ENCODE data around the gene SORCS3. TPM values are rescaled to one million over a fixed set of nuclear protein-coding genes. Genes with fewer than 3 reads are reported as not detected.

Gene SORCS3
- total RNA-seq, 1 donor from 2014 or later = 0.06 TPM

DNA sequence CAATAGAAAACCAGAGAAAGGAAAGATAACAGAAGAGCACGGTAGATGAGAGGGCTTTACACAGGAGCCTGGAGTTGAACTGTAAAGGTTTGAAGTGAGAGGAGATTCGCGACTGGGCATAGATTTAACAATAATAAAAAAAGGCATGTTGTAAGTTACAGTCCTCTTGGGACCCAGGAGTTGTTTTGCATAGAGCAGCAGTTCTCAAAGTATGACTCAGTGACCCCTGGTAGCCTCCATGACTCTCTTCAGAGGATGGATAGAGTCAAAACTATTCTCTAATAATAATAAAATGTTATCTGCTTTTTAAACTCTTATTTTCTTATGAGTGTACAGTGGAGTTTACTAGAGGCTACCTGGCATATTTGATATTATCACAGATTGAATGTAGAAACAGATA, 262.3 kb downstream of the SORCS3 start:
- DNase-seq (ENCODE audit: extremely low read depth, low read depth, low spot score) = no peak

DNA sequence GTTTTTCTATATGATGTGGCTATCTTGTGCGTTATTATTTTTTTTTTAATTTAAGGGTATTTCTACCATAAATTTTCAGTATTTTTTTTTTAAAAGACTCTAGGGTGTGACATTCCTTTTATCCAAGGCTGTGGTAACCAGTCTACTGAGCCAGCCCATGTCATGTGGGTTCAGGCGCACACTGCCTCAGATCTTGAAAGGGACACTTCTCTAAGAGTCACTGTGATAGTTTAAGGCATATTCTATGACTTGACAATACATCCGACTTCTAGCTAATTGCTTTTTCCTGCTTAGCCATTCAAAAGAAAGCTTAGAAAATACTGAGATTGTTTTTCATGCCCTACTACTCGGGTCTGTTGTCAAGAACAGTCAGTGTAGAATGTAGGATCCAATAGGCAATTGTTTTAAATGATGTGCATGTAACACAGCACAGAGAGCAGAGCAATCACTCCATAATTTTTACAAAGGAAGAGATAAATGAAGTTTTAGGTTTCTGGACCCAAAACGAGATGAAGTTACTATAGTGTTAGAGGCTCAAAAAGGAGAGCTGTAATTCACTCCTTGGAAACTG, 263.7 kb downstream of the SORCS3 start:
- DNase-seq (ENCODE audit: extremely low read depth, low read depth, low spot score) = no peak

DNA sequence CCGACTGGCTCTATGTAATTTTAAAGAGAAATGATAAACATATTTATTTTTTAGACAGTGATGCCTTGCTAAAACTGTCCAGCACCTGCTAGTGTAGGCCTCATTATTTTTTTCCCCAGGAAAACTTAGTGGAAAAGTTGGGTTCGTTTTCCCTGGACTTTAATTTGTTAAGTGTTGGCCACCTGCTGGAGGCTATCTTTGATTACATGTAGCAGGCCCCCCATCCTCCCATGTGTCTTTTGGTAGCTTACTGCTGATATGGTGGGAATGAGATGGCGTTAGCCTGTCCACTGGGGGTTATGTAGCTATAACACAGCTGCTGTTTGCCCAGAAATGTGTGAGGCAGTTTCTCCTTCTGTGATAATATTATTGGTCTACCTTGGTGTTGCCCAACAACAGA, 265.0 kb downstream of the SORCS3 start:
- DNase-seq (ENCODE audit: extremely low read depth, low read depth, low spot score) = no peak

GRCh38 chr10:104907521-104907920, 266.4 kb downstream of the SORCS3 start:
- DNase-seq (ENCODE audit: extremely low read depth, low read depth, low spot score) = no peak

DNA sequence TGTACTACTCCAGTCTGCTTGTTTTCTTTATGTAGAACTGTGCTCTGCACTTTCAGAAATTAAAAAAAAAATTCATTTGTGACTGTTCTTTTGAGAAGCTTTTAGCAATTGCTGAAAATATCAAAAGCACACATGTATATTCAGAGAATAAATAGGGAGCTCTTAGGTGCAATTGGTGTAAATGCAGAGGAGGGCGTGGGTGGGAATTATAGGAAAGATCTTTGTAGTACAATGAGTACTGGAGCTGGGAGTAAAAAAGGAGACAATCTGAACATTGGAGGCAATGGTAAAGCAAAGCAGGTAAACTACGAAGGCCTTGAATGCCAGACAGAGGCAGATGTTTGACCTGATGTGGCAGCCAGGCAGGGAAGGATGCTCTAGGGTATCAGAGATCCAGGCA, 267.5 kb downstream of the SORCS3 start:
- DNase-seq (ENCODE audit: extremely low read depth, low read depth, low spot score) = no peak

DNA sequence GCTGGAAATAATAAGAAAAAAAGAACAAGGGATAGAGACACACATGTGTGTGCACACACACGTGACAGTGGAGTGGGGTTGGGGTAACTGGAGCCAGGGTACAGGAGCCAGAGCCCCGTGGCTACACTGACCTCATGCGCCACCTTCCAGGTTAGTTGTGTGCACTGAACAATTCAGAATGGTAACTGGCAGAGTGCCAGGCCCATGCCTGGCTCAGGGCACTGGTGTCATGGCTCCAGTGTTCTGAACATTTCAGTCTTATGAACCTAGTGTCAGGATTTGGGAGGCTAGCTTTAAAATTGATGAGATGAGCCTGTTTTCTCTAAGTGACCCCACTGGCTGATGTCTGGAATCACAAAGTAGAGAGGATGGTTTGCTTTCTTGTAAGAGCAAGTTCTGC, 269.6 kb downstream of the SORCS3 start:
- no peak for DNase-seq (ENCODE audit: extremely low read depth, low read depth, low spot score)

- no peak for DNase-seq (ENCODE audit: extremely low read depth, low read depth, low spot score)
Measured at GRCh38 chr10:104913390-104913789, 272.3 kb downstream of the SORCS3 start.

DNA sequence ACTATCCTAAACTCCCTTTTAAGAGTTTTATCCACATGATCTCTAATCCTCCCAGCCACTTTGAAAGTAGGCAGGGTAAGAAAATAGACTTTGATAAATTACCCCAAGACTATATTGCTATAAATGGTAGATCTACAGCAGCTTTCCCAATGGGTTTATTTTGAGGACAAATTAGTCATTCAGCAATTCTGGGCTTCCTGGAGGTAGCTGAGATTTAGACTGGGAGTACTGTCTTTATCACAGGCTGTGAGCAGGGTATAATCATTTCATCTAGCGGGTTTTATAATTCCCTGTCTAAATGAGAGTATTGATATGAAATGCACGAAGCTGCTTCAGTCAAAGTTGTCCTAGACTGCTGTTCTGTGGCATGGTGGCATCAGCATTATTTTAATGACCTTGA, 279.4 kb downstream of the SORCS3 start:
- no peak for DNase-seq (ENCODE audit: extremely low read depth, low read depth, low spot score)

- no peak for DNase-seq (ENCODE audit: extremely low read depth, low read depth, low spot score)
Measured at GRCh38 chr10:104921763-104922162, 280.7 kb downstream of the SORCS3 start.

DNA sequence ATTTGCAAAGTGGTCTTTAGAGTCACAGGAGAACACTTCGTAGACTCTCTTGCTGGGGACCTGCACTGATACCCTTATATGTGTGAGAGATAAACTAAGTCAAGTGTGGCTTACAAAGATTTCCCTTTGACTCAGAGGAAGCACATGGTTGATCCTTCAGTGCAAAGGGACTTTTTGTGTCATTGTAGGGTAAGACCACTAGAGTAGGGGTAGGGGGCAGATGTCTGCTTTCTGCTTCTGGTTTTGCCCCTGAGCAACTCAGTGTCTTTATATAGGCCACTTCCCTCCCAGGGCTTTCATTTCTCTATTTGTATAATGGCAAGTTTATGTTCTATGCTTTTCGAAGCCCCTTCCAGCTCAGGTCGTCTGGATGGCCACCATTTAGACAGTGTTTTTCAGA, 281.7 kb downstream of the SORCS3 start:
- no peak for DNase-seq (ENCODE audit: extremely low read depth, low read depth, low spot score)

DNA sequence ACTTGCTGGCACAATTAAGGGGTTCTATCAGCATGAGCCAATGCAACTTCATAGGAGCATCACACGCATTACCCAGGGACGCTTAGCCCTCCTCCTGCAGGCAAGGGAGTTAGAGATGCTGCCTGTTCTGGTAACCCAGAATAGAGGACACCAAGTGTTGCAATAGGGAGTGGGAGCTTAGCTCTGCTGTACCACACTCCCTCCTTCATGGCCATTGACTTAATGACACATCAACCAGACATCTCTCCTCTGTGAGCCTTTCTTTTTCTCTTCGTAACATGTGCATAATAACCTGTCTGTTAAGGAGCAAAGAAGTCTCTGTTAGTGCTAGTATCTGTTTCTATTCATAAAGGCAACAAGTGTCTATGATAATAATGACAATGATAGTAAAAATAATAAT, 282.4 kb downstream of the SORCS3 start:
- DNase-seq (ENCODE audit: extremely low read depth, low read depth, low spot score) = no peak

DNA sequence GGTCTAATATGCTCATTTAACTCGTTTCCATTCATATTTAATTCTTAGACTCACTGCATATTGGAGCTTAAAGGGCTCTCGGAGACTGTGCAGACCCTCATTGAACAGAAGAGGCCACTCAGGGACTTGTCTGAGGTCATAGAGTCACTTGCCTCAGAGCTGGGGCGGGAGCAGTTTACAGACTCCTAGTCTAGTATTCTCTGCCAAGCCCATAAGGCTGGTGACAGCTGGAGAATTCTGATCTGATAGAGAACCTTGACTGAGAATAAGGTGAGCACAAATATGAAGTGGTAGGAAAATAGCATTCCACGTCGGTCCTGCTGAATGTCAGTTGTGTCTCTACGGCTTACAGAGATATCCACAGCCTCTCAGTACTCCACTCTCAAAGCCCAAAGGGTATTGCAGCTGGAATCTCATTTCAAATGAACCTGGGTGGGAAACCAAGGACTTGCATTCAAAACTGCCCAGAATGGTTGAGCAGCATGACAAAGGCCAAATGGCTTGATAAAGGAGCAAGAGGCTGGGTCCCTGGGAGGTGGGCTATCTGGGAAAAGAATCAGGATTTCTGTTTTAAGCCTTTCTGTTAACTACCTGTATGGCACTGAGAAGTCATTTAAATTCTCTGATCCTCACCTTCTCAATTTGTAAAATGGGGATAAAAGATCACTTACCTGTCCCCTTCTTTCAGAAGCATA, 283.2 kb downstream of the SORCS3 start:
- DNase-seq (ENCODE audit: extremely low read depth, low read depth, low spot score) = no peak

GRCh38 chr10:104925232-104925851, 284.3 kb downstream of the SORCS3 start:
- no peak for DNase-seq (ENCODE audit: extremely low read depth, low read depth, low spot score)

- no peak for DNase-seq (ENCODE audit: extremely low read depth, low read depth, low spot score)
Measured at GRCh38 chr10:104928734-104929133, 287.6 kb downstream of the SORCS3 start.

DNA sequence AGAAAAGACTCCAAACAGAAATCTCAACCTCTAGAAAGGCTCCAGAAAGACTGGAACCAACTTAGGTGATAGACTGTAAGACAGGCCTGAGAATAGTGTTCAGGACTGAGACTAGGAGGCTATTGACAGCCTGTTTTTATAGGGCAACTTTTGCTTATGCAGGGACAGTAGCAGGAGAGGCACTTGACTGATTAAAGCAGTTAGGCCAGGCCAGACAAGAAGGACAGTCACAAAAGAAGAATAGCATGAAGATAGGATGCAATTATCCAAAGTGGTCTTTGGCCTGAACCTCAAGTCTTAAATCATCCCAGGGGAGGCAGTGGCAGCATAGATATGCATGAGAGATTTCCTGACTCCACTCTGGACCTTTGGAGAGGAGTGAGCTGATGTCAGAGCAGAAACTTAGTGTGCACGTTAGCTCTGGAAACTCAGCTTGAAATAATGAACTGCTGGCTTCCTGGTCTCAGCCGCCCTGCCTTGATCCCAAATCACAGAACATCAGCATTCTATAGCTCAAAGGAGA, 290.6 kb downstream of the SORCS3 start:
- DNase-seq (ENCODE audit: extremely low read depth, low read depth, low spot score) = no peak

- DNase-seq (ENCODE audit: extremely low read depth, low read depth, low spot score) = no peak
Measured at GRCh38 chr10:104935656-104936055, 294.6 kb downstream of the SORCS3 start.

- DNase-seq (ENCODE audit: extremely low read depth, low read depth, low spot score) = no peak
Measured at GRCh38 chr10:104937567-104937966, 296.5 kb downstream of the SORCS3 start.

DNA sequence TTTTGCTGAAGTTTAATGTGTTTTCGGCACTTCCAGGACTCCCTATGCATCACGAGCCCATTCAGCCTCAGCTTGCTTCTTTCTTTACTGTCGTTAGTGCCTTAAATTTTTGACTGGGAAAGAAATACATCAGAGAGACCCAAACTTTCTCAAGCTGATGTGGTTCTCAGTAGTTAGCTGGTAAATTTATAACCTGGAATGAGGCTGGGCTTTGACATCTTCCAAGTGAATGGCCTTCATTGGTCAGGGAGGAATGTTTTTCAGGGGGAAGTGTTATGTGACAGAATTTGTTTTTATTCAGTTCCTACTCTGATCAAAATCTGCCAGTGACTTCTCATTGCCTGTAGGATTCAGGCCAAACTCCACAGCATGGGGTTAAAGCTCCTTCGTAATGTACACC, 296.9 kb downstream of the SORCS3 start:
- no peak for DNase-seq (ENCODE audit: extremely low read depth, low read depth, low spot score)

DNA sequence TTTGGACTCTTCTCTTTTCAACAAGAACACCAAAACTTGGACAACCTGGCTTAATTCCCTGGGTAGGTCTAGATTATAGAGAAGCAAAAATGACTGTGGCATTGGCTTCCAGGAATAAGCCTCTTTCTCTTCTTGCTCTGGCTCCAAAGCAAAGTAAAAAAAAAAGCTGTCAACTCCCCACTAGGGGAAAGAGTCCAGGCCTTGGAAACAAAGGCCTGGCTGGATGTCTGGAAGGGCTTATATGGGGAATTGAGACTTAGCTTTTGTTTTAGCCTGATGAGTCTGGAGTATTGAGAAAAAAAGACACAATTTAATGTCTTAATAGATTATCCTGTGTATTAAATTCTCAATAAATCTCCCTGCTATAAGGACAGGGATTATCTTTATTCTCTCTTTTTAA, 300.6 kb downstream of the SORCS3 start:
- no peak for DNase-seq (ENCODE audit: extremely low read depth, low read depth, low spot score)

DNA sequence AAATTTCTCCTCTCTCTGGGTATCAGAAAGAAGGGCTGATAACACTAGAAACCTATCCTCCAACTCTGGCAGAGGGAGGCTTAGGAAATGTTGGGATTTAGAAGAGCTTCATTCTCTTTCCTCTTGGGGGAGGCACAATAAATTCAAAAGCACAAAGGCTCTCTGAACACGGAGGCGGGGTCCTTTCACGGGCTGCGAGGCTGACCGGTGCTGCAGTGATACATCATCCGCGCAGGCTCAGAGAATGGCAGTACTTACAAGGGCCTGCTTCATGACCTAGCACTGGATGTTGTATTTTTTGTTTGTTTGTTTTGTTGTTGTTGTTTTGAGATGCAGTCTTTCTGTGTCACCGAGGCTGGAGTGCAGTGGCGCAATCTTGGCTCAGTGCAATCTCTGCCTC, 306.2 kb downstream of the SORCS3 start:
- no peak for DNase-seq (ENCODE audit: extremely low read depth, low read depth, low spot score)

DNA sequence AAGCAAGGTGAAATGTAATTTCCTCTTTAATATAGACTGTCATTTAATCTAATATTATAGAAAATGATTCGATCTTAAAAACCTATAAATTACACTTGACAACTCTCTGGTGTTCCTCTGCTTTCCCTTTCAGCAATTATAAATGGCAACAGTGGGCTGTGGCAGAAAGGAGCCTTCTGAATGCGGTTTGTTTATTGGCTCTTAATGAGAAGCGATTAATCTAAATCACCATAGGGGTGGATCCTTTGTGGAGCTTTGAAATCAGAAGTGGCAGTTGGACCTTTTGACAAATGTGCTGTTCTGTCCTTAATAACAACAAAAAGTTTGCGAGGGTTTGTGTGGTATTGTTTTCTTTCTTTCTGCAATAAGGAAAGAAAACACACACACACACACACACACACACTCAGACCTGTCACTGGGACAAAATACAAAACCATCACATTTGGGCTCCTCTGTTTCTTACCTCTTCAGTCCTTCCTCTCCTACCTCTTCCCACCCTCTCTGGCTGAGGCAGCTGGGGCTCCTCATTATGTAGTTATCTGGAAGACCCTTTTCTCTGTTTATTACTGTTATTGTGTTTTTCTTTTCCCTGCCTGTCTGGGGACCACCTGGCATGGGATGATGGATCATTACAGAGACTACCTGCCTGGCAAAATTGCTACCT, 316.2 kb downstream of the SORCS3 start:
- no peak for DNase-seq (ENCODE audit: extremely low read depth, low read depth, low spot score)

All from glomerular endothelial cell (primary cell).